ENCODE results near the gene GMPPB.
"Not testable (repeated sequence)": the region's sequence is repeated elsewhere in the genome, so short reads cannot be mapped to it uniquely, and the experiment has no call there.

The GMPPB gene

GRCh38 chr3:49689046-49689907 lies 34.5 kb downstream of the GMPPB start, which contains the start of the genes MST1 and RNF123:
TSS of gene MST1 (minus strand) at chr3:49689474. CDS start at chr3:49688691, 783 bp downstream.
TSS of gene RNF123 (plus strand) at chr3:49689557. CDS start at chr3:49691166, 1,609 bp downstream.
- DNase-seq = peak; percentile 92

DNA sequence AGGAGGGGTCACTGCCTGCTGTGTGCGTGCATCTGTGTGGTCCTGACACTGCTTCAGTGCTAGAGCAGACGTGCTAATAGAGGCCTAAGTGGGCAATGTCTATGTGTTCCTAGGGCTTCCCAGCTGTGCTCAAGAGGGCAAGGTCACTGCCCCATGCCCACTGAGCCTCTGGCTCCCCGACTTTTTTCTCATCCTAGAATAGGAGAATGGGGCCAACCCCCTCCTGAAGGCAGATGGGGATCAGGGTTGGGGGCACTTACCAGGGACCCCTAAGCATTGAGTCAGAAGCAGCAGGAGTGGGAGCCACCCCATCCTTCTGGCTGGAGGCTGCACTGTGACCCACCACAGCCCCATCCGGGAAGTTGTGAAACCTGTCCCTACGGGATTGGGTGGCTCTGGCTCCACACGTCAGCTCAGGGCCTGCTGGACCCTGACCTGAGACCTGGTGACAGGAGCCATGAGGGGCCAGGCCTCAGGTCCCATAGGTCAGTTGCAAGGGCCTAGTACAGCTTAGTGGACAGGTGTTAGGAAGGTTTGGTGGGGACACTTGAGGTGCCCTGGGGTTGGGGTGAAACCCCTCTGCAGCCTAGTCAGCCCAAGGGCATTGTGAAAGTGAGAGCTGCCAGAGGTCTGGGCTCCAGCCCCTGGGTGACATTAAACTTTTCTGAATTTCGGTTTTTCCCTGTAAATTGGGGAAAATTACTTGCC lies 35.3 kb downstream of the GMPPB start:
- DNase-seq = not testable (repeated sequence)

- DNase-seq = not testable (repeated sequence)
Observed at GRCh38 chr3:49687424-49687795, 36.3 kb downstream of the GMPPB start.

DNA sequence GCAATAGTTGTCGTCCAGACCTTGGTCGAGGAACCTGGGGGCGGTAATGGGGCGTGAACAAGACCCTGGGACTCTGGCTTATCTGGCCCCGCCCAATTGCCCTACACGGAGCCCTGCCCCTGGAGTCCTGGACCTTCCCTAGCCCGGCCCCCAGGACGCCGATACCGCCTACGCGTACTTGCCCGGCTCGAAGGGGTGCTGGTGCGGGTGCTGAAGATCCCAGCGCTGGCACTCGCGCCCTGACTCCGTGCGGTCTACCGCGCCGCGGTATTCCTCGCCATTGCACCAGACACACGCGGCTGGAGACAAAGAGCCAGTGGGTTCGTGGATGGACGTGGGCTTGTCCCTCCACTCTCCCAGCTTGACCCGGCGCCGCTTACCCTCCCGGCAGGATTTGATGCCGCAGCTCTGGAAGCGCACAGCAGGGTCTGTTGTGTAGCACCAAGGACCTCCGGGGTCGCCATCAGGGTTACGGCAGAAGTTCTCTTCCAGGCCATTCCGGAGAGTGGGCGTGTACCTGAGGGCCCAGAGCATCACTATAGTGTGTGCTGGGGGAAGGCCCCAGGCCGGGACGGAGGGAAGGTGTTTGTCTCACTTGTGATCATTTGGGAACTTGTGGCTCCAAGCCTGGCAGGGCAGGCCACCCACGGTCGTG lies 36.9 kb downstream of the GMPPB start:
- DNase-seq = peak; percentile 45

DNA sequence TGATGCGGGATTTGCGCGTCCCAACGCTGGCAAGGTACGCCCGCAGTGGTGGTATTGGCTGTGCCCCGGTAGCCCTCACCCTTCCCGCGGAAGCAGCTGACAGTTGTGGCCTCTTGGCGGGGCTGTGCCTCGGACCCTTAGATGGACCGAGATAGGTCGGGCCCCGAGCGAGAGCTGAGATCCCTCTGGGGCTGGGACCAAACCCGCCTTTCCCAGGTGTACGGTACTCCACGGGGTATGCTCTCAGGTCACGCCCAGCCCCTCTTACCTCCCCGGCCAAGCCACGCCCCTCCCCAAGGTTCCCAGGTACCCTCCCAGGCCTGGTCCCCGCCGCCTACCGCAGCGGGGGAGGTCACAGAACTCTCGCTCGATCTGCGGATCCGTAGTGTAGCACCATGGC lies 37.4 kb downstream of the GMPPB start:
- not testable (repeated sequence) for DNase-seq

- DNase-seq = not testable (repeated sequence)
Observed at GRCh38 chr3:49685846-49686245, 37.9 kb downstream of the GMPPB start.

DNA sequence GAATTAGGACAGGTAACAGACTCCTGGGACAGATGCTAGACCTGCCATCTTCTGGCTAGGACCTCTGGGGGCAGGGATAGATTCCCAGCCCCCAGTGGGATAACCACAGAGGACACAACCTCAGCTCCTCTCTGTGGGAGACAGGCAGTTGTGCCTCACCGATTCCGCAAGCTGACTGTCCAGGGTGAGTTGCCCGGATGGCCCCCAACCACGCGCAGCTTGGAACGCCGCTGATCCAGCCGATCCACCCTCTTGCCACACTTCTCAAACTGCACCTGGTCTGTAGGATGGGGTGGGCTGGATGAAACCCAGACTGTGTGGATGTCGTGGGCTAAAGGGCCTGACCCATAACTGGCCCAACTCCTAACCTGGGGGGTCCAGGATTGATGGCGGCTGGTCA lies 38.6 kb downstream of the GMPPB start:
- DNase-seq = not testable (repeated sequence)

DNA sequence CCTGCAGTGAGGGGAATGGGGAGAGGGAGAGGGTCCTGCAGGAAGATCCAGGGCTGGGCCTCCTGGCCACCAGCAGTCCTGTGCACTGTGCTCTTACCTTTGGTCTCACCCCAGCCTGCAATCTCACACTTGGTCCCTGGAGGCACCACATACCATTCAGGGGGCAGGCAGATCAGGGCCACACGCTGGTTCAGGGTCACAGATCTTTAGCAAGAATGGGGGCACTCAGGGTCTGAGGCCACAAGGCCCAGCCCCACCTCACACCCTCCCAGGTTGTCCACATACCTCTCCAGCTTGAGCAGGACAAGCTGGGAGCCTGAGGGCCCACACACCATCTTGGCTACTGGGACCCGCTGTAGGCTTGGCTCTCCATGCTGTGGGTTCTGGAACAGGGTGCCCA lies 39.3 kb downstream of the GMPPB start:
- not testable (repeated sequence) for DNase-seq

DNA sequence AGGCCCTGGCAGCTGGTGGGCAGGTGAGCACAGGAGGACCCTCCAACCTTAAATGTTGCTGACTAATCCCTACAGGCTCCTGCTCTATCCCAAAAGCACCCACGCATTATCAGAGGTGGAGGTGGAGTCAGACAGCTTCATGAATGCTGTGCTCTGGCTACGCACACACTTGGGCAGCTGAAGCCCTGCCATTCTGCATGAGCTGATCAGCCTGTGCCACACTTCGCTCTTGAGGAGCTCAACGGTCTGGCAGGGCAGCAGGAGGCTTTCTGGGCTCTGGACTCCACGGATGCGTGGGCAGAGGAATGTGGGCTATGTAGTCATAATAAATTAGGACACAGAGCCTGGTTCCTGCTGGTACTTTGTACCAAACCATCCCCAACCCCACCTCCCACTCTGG lies 40.6 kb downstream of the GMPPB start:
- DNase-seq = no peak

DNA sequence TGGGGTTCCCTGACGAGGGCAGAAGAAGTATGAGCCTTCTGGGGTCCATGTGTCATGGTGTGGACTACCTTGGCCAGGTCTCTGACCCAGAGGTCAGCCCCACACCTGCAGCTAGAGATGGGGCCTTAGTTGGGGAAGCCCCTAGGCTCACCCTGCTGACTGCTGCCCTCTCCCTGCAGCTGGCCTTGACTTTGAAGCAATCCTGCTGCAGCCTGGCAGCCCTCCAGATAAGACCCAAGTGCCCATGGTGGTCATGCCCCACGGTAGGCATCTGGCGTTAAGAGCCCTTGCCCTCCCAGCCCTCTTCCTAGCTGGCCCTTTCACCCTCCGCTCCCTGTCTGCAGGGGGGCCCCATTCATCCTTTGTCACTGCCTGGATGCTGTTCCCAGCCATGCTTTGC lies 42.2 kb downstream of the GMPPB start:
- DNase-seq = no peak

DNA sequence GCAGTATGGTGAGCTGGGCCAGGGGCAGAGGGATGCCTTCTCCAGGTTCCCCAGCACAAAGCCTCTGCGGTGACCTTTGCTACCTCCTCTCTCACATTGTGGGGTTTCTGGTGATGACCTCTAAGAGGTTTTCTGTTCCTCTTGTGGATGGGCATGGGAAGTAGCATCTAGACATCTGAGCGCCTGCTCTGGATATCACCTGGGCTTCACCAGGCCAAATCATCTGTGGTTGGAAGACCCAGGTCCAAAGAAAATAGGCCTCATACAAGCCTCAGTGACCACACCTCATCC lies 42.6 kb downstream of the GMPPB start:
- no peak for DNase-seq

DNA sequence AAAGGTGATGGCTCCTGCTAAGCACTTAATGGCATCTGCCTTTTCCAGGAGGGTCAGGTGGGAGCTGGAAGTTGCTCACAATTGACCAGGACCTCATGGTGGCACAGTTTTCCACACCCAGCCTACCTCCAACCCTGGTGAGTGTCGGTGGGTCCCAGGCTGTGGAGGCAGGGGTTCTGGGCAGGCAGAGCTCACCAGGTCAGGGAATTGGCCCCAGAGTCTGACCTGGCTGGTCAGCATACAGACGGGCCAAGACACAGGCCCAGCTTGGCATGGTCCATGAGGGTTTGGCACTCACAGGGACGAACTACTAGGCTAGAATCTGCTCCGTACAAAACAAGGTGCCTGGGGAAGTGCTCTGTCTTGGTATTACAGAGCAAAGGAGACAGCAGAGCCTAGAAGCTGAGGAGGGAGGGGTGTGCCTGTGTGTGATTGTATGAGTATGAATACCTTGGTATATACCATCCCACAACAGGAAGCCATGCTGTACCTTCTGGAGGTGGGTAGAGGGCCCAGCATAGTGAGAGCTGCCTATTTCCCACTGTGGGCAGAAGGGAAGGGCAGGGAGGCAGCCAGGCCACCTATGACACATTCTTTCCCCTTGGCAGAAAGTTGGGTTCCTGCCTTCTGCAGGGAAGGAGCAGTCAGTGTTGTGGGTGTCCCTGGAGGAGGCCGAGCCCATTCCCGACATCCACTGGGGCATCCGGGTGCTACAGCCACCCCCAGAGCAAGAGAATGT lies 43.1 kb downstream of the GMPPB start:
- DNase-seq = no peak

- no peak for DNase-seq
Observed at GRCh38 chr3:49675912-49676311, 47.8 kb downstream of the GMPPB start.

GRCh38 chr3:49674497-49674983 lies 49.2 kb downstream of the GMPPB start:
- no peak for DNase-seq

DNA sequence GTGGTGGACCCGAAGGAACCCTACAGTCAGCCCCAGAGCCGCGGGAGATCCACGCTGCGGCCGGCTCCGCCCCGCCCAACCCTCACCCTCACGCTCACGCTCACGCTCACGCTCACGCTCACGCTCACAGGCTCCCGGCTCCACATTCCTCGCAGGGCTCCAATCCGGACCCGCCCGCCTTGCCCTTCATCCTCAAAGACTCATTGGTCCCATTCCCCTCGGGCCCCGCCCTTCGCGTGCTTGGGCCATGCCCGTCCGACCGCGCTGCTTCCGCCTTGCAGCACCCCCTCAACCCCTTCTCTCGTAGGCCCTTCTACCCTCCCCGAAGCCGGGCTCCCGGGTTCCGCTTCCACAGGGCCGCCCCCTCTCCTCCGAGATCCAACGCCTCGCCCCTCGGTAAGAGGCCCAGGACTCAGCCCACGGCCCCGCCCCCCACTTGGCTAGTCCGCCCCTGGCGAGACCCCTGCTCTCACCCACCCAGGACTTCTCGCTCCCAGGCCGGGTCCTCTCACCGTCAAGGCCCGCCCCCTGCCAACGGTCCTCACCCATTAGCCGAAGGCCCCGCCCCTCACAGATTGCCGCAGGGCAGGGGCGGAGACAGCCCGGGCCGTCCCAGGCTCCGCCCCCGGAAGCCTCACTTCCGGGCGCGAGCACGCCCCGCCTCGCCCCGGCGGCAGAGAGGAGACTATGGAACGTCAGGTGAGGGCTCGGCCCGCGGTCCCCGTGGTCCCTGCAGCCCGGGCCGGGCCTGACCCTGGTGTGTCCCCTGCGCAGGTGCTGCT lies 49.8 kb downstream of the GMPPB start, which contains the start of gene APEH:
TSS of gene APEH (plus strand) at position 637 of the 782 bp plus-strand sequence. CDS start at position 688, 51 bp downstream.
- peak; percentile 99 for DNase-seq

DNA sequence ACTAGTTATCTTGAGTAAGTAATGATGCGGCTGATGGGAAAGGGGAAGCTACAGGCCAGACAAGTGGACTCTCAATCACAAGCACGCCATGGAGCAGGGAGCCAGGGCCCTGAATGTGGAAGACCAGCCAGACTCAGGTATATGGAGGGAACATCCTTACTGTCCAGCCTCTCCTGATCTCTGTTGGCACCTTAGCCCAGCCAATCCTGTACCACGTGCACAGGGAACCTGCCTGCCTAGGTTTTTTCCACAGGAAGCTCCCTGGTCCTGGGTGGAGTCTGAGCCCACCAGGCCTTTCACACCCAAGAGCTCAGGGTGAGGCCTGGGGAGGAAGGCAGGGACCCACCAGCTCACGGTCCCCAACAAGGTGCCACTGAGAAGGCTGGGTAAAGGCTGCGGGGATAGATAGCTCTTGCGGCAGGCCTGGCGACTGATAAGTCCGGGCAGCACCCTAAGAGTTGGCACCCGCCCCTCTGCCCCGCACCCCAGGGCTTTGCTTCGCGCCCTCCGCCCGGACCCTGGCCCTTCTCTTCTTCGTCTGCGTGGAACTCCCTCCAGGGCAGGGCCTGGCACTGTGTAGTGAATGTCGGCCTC lies 50.5 kb downstream of the GMPPB start:
- DNase-seq = no peak

- peak; percentile 56 for DNase-seq
Observed at GRCh38 chr3:49671291-49672288, 52.2 kb downstream of the GMPPB start.

- DNase-seq = no peak
Observed at GRCh38 chr3:49670940-49671290, 52.8 kb downstream of the GMPPB start.
